Activated CD8-positive, alpha-beta T cell treated with anti-CD3 and anti-CD28 coated beads, Interleukin-2, amount 10 ng/mL, durations not matched to agents 7 days and 5 days (primary cell): Measurements from ENCODE around the gene KCNJ18. TPM values are rescaled to one million over a fixed set of nuclear protein-coding genes. Genes with fewer than 3 reads are reported as not detected.
"Not testable (repeated sequence)": the region's sequence is repeated elsewhere in the genome, so short reads cannot be mapped to it uniquely, and the experiment has no call there.

Experiments
- ATAC-seq: fragments of 150-1000 bp; cut with Tn5 transposase; one replicate; pipeline ENCODE4 v1.10.0; 2021; ENCODE audit warnings: moderate library complexity
- CTCF ChIA-PET: fragments of 350-600 bp; sonication (Branson Sonifier 250); formaldehyde crosslinking; loops from one replicate; lab custom pipeline; 2021; ENCODE audit warnings: antibody characterized with exemption; lab: Charles Lee
- POLR2A ChIA-PET: fragments of 350-600 bp; sonication (Branson Sonifier 250); formaldehyde crosslinking; loops from one replicate; lab custom pipeline; 2021; ENCODE audit warnings: antibody characterized with exemption; lab: Charles Lee
- DNase-seq: peaks from one replicate; pipeline ENCODE4 v3.0.0-alpha.2; 2020
- H3K27ac Mint-ChIP-seq: one replicate; pipeline ENCODE4 v1.8.0; 2021; ENCODE audit warnings: mild to moderate bottlenecking, mixed read lengths
- H3K27me3 Mint-ChIP-seq: one replicate; pipeline ENCODE4 v1.8.0; 2021; ENCODE audit warnings: low read depth, mixed read lengths
- H3K36me3 Mint-ChIP-seq: one replicate; pipeline ENCODE4 v1.8.0; 2021; ENCODE audit warnings: low read depth, mixed read lengths
- H3K4me1 Mint-ChIP-seq: one replicate; pipeline ENCODE4 v1.8.0; 2021; ENCODE audit warnings: low read depth, mixed read lengths
- H3K4me3 Mint-ChIP-seq: one replicate; pipeline ENCODE4 v1.8.0; 2021; ENCODE audit warnings: mild to moderate bottlenecking, mixed read lengths
- H3K9me3 Mint-ChIP-seq: one replicate; pipeline ENCODE4 v1.8.0; 2022; ENCODE audit warnings: mixed read lengths; ENCODE audit not compliant: insufficient read depth
- total RNA-seq, 2 experiments: library from RNA; stranded (reverse); gene quantifications; one replicate each; pipeline ENCODE4 v1.2.3, GENCODE V29; 2021

The KCNJ18 gene
- total RNA-seq, 2 experiments from 2014 or later = not detected

GRCh38 chr17:21702521-21702920 lies 10.2 kb downstream of the KCNJ18 start:
- ATAC-seq, DNase-seq, H3K36me3 Mint-ChIP-seq, POLR2A ChIA-PET, H3K27ac Mint-ChIP-seq, H3K9me3 Mint-ChIP-seq, CTCF ChIA-PET, H3K27me3 Mint-ChIP-seq, H3K4me3 Mint-ChIP-seq, H3K4me1 Mint-ChIP-seq: not testable (repeated sequence)

- H3K4me1 Mint-ChIP-seq, H3K4me3 Mint-ChIP-seq, H3K27ac Mint-ChIP-seq, H3K27me3 Mint-ChIP-seq, CTCF ChIA-PET, POLR2A ChIA-PET, ATAC-seq, H3K36me3 Mint-ChIP-seq, DNase-seq, H3K9me3 Mint-ChIP-seq: not testable (repeated sequence)
Measured at GRCh38 chr17:21702940-21703640, 10.8 kb downstream of the KCNJ18 start.

GRCh38 chr17:21703891-21704872 lies 11.9 kb downstream of the KCNJ18 start:
- H3K27ac Mint-ChIP-seq, H3K9me3 Mint-ChIP-seq, ATAC-seq, H3K4me1 Mint-ChIP-seq, DNase-seq, H3K36me3 Mint-ChIP-seq, H3K27me3 Mint-ChIP-seq, POLR2A ChIA-PET, H3K4me3 Mint-ChIP-seq, CTCF ChIA-PET: not testable (repeated sequence)

GRCh38 chr17:21705021-21705601 lies 12.8 kb downstream of the KCNJ18 start:
- CTCF ChIA-PET = no interaction called here
- H3K4me1 Mint-ChIP-seq = no peaks in the 10 kb centered on the region
- H3K27me3 Mint-ChIP-seq = no peaks in the 10 kb centered on the region
- no peaks in the 10 kb centered on the region for H3K36me3 Mint-ChIP-seq
- POLR2A ChIA-PET = no interaction called here
- no peak for DNase-seq
- no peak overlapping the region for H3K4me3 Mint-ChIP-seq
- no peak overlapping the region for H3K27ac Mint-ChIP-seq
- no peaks in the 10 kb centered on the region for H3K9me3 Mint-ChIP-seq
- no peak for ATAC-seq

- H3K4me1 Mint-ChIP-seq, ATAC-seq, POLR2A ChIA-PET, H3K9me3 Mint-ChIP-seq, H3K27ac Mint-ChIP-seq, H3K27me3 Mint-ChIP-seq, H3K36me3 Mint-ChIP-seq, H3K4me3 Mint-ChIP-seq, CTCF ChIA-PET, DNase-seq: not testable (repeated sequence)
Measured at GRCh38 chr17:21705746-21706145, 13.4 kb downstream of the KCNJ18 start.

GRCh38 chr17:21706546-21706945 lies 14.2 kb downstream of the KCNJ18 start:
- H3K9me3 Mint-ChIP-seq, H3K36me3 Mint-ChIP-seq, ATAC-seq, DNase-seq, H3K4me3 Mint-ChIP-seq, H3K27ac Mint-ChIP-seq, H3K27me3 Mint-ChIP-seq, H3K4me1 Mint-ChIP-seq, CTCF ChIA-PET, POLR2A ChIA-PET: not testable (repeated sequence)

GRCh38 chr17:21707131-21707530 lies 14.8 kb downstream of the KCNJ18 start:
- POLR2A ChIA-PET, CTCF ChIA-PET, H3K4me1 Mint-ChIP-seq, H3K27ac Mint-ChIP-seq, H3K9me3 Mint-ChIP-seq, H3K36me3 Mint-ChIP-seq, H3K4me3 Mint-ChIP-seq, DNase-seq, H3K27me3 Mint-ChIP-seq, ATAC-seq: not testable (repeated sequence)

- CTCF ChIA-PET, H3K36me3 Mint-ChIP-seq, H3K27ac Mint-ChIP-seq, H3K4me1 Mint-ChIP-seq, DNase-seq, H3K27me3 Mint-ChIP-seq, H3K4me3 Mint-ChIP-seq, ATAC-seq, H3K9me3 Mint-ChIP-seq, POLR2A ChIA-PET: not testable (repeated sequence)
Measured at GRCh38 chr17:21707711-21708611, 15.6 kb downstream of the KCNJ18 start.

- H3K9me3 Mint-ChIP-seq, POLR2A ChIA-PET, H3K27ac Mint-ChIP-seq, H3K4me1 Mint-ChIP-seq, H3K27me3 Mint-ChIP-seq, H3K4me3 Mint-ChIP-seq, CTCF ChIA-PET, ATAC-seq, DNase-seq, H3K36me3 Mint-ChIP-seq: not testable (repeated sequence)
Measured at GRCh38 chr17:21708612-21709535, 16.6 kb downstream of the KCNJ18 start.

- H3K9me3 Mint-ChIP-seq, H3K36me3 Mint-ChIP-seq, DNase-seq, POLR2A ChIA-PET, CTCF ChIA-PET, H3K27ac Mint-ChIP-seq, H3K27me3 Mint-ChIP-seq, H3K4me1 Mint-ChIP-seq, ATAC-seq, H3K4me3 Mint-ChIP-seq: not testable (repeated sequence)
Measured at GRCh38 chr17:21709994-21710393, 17.7 kb downstream of the KCNJ18 start.
